K562 (cell line): ENCODE data around the gene NKAIN1. TPM values are rescaled to one million over a fixed set of nuclear protein-coding genes. Genes with fewer than 3 reads are reported as not detected.

Experiments used
- ATAC-seq: fragments of 200-7000 bp; cut with Tn5 transposase; 3 replicates; pipeline ENCODE4 v1.9.1; 2020; ENCODE audit warnings: moderate library complexity
- BruUV-seq: library from RNA; stranded (reverse); fragments of 400-500 nt; replicated peaks from 2 replicates; lab custom pipeline; 2021; lab: Mats Ljungman, UMichigan
- CTCF ChIA-PET: fragments of 300-600 bp; formaldehyde crosslinking; extraction: SDS; loops from one replicate; lab custom pipeline; 2021; ENCODE audit warnings: low intra/inter-chr PET ratio; lab: Yijun Ruan, JAX
- POLR2A ChIA-PET: fragments of 300-600, 350-650 bp; sonication (Branson Sonifier 250); formaldehyde crosslinking; extraction: SDS; loops from one replicate; lab custom pipeline; 2021; ENCODE audit warnings: antibody characterized with exemption, inconsistent platforms; lab: Yijun Ruan, JAX
- DNase-seq, 4 experiments: peaks; one replicate each; pipeline versions ENCODE4 v3.0.0 to v3.0.0-alpha.2; 2011 to 2018; ENCODE audit warnings: low spot score in 3 of 4, mixed read lengths in 3 of 4; ENCODE audit errors: extremely low read depth in 1 of 4
- FAIRE-seq: peaks from 2 replicates; lab custom pipeline; 2011; peaks lifted over from hg19 to GRCh38; lab: Jason Lieb, UNC
- H2AFZ ChIP-seq: 2 replicates; pipeline ENCODE4 v1.6.0; 2011; ENCODE audit warnings: low read depth, low read length, control low read depth, inconsistent platforms
- H3K27ac ChIP-seq: fragments of 200-600 bp; 3 replicates; pipeline ENCODE4 v1.8.0; 2011; ENCODE audit warnings: low read depth, mild to moderate bottlenecking, control low read depth, inconsistent platforms, low read length, moderate library complexity, mixed read lengths; ENCODE audit errors: extremely low read depth
- H3K27me3 ChIP-seq, 2 experiments: fragments of 300-600 bp in 1 of 2; 2 replicates in 1 of 2; 3 replicates in 1 of 2; pipeline versions ENCODE4 v1.6.0 to v1.8.0; 2011; ENCODE audit warnings: inconsistent platforms in 2 of 2, low read length in 2 of 2, mild to moderate bottlenecking in 1 of 2, mixed read lengths in 1 of 2, moderate library complexity in 1 of 2; ENCODE audit not compliant: control insufficient read depth in 2 of 2, insufficient read depth in 2 of 2
- H3K36me3 ChIP-seq: fragments of 300-600 bp; 3 replicates; pipeline ENCODE4 v1.8.0; 2011; ENCODE audit warnings: mild to moderate bottlenecking, low read length, inconsistent platforms; ENCODE audit not compliant: control insufficient read depth, insufficient read depth
- H3K4me1 ChIP-seq, 2 experiments: fragments of 200-600 bp in 1 of 2; replicated peaks in 1 of 2; 2 replicates in 1 of 2; 3 replicates in 1 of 2; pipeline versions ENCODE4 v1.5.1 to v1.8.0; 2011; ENCODE audit warnings: inconsistent platforms in 2 of 2, low read length in 2 of 2, mild to moderate bottlenecking in 1 of 2, mixed read lengths in 1 of 2, moderate library complexity in 1 of 2; ENCODE audit not compliant: control insufficient read depth in 2 of 2, insufficient read depth in 2 of 2
- H3K4me2 ChIP-seq: 2 replicates; pipeline ENCODE4 v1.6.1; 2011; ENCODE audit warnings: low read length, control low read depth, inconsistent platforms, mixed read lengths; ENCODE audit not compliant: insufficient read depth
- H3K4me3 ChIP-seq: fragments of 200-600 bp; sonication (generic), shearing (Covaris generic); 2 replicates; pipeline ENCODE4 v1.5.1; 2016; ENCODE audit warnings: control low read depth, inconsistent platforms
- H3K79me2 ChIP-seq: fragments of 200-600 bp; 3 replicates; pipeline ENCODE4 v1.8.0; 2011; ENCODE audit warnings: low read length, inconsistent platforms; ENCODE audit not compliant: control insufficient read depth, insufficient read depth
- H3K9ac ChIP-seq, 2 experiments: 2 replicates each; pipeline versions ENCODE4 v1.6.0 to v1.6.1; 2011; ENCODE audit warnings: low read depth in 2 of 2, low read length in 2 of 2, control low read depth in 1 of 2, inconsistent platforms in 1 of 2, mild to moderate bottlenecking in 1 of 2, mixed read lengths in 1 of 2; ENCODE audit not compliant: insufficient read depth in 1 of 2
- H3K9me1 ChIP-seq: one replicate; pipeline ENCODE4 v1.6.0; 2011; ENCODE audit warnings: inconsistent platforms, mild to moderate bottlenecking, low read length, moderate library complexity; ENCODE audit not compliant: control insufficient read depth, insufficient read depth
- H3K9me3 ChIP-seq: replicated peaks from 2 replicates; pipeline ENCODE4 v1.5.1; 2011; ENCODE audit warnings: low read depth, low read length, inconsistent platforms; ENCODE audit not compliant: control insufficient read depth, insufficient read depth
- H4K20me1 ChIP-seq: replicated peaks from 2 replicates; pipeline ENCODE4 v1.6.1; 2011; ENCODE audit warnings: low read length, inconsistent platforms, mixed read lengths; ENCODE audit not compliant: control insufficient read depth, insufficient read depth
- BRF1 ChIP-seq: IDR thresholded peaks from 3 replicates; pipeline ENCODE4 v1.6.1; 2011; ENCODE audit warnings: borderline replicate concordance, mild to moderate bottlenecking; ENCODE audit not compliant: insufficient read length; ENCODE audit errors: extremely low read depth
- CTBP1 ChIP-seq: fragments of 450-650 bp; IDR thresholded peaks from 2 replicates; pipeline ENCODE4 v1.6.1; 2016; ENCODE audit warnings: borderline replicate concordance
- IFI16 ChIP-seq: fragments of 250-450 bp; sonication (Bioruptor Pico); IDR thresholded peaks from 2 replicates; pipeline ENCODE4 v2.1.2; 2022; ENCODE audit warnings: mild to moderate bottlenecking, inconsistent platforms
- MEIS2 ChIP-seq: fragments of 450-650 bp; IDR thresholded peaks from 2 replicates; pipeline ENCODE4 v1.6.1; 2014; ENCODE audit warnings: mild to moderate bottlenecking; ENCODE audit not compliant: partially characterized antibody
- NFXL1 ChIP-seq: fragments of 450-650 bp; formaldehyde crosslinking; IDR thresholded peaks from 2 replicates; pipeline ENCODE4 v1.4.0; 2021; ENCODE audit warnings: mild to moderate bottlenecking
- PKNOX1 ChIP-seq: fragments of 450-650 bp; IDR thresholded peaks from 2 replicates; pipeline ENCODE4 v1.6.1; 2016
- SRSF9 ChIP-seq: fragments of 200-400 bp; formaldehyde crosslinking; IDR thresholded peaks from 2 replicates; pipeline ENCODE4 v1.6.1; 2017; ENCODE audit warnings: low read depth, low read length, borderline replicate concordance
- ZNF280B ChIP-seq: fragments of 250-450 bp; sonication (Bioruptor Pico); IDR thresholded peaks from 2 replicates; pipeline ENCODE4 v1.5.1; 2021; ENCODE audit warnings: mild to moderate bottlenecking
- WGBS: fragments of 100-300 bp; shearing (Covaris generic); methylation state at CpG from one replicate; pipeline ENCODE4 v1.1.6; 2016; ENCODE audit warnings: low coverage, mixed read lengths; ENCODE audit not compliant: insufficient coverage; ENCODE audit errors: missing lambda C conversion rate; 5-methylcytosine and 5-hydroxymethylcytosine counted together
- in situ Hi-C: fragments of 300-500 bp; cut with MboI; formaldehyde crosslinking; loops from 4 replicates; pipeline ENCODE4 v1.15.0; 2018; ENCODE audit warnings: inconsistent platforms, mixed read lengths
- intact Hi-C: fragments of 100-400 bp; cut with micrococcal nuclease; formaldehyde crosslinking; loops from 2 replicates; pipeline ENCODE4 v1.14.2; 2022
- polyA plus RNA-seq, 8 experiments: library from polyadenylated mRNA; depleted of rRNA in 4 of 8; stranded (reverse) in 5 of 8; unstranded in 3 of 8; fragments of >200 nt; fragmentation: Nextera tagmentation in 2 of 8; fragmentation: Illumina TruSeq in 1 of 8; extraction: Ambion mirVana in 2 of 8; extraction: Trizol in 1 of 8; gene quantifications; 2 replicates each; pipeline versions ENCODE4 v1.2.1 to v1.2.3, GENCODE V29; 2011 to 2014; ENCODE audit warnings: inconsistent platforms in 1 of 8, missing spikeins in 1 of 8
- total RNA-seq, 7 experiments: library from RNA; depleted of rRNA in 6 of 7; stranded (reverse); fragments of >200 nt in 6 of 7; fragmentation: Illumina TruSeq in 2 of 7; extraction: Trizol in 2 of 7; gene quantifications; 2 replicates each; pipeline versions ENCODE4 v1.2.1 to v1.2.3, GENCODE V29; 2011 to 2021; ENCODE audit warnings: low replicate concordance in 1 of 7

Gene NKAIN1
- total and polyA plus RNA-seq, 9 of the 15 experiments (the other 6 are each of a cell fraction or from before 2014, with no cell fraction given), result 0.03 to 0.22 (median 0.04) TPM; not detected in 3

GRCh38 chr1:31221072-31221471, 18.6 kb downstream of the NKAIN1 start:
- ChIA-PET POLR2A (interaction anchor here (0.8 kb wide), 1 partner anchor 9 kb away, joined by 4 read pairs; no protein-coding TSS in a partner anchor), CTCF (no interaction called here)
- H4K20me1 ChIP-seq, result peaks cover 3% of the 10 kb centered on the region; the same call in 1 of the 2 replicates
- H3K9me1 ChIP-seq, result no peaks in the 10 kb centered on the region
- TF ChIP-seq CTBP1, result peak; percentile 22; the same call in 1 of the 2 replicates
- TF ChIP-seq SRSF9, result no peak
- no peak for TF ChIP-seq ZNF280B (CRISPR knock-in tag)
- 10% methylated on average over 6 of the region's 6 CpGs for WGBS
- no peak overlapping the region for H2AFZ ChIP-seq
- no peak for FAIRE-seq
- no peaks in the 10 kb centered on the region for H3K79me2 ChIP-seq
- intact Hi-C loops (no loop called here), in situ Hi-C loops (no loop called here)
- H3K27me3 ChIP-seq, result peaks cover 46 to 69% of the 10 kb centered on the region in 2 experiments; a peak in 4 of 5 replicates
- no peak overlapping the region for H3K27ac ChIP-seq
- no peak overlapping the region for H3K9ac ChIP-seq
- ATAC-seq, result no peak
- no peak for DNase-seq
- no peak overlapping the region for H3K4me3 ChIP-seq
- no peaks in the 10 kb centered on the region for H3K9me3 ChIP-seq
- no peak overlapping the region for H3K4me2 ChIP-seq
- no peaks in the 10 kb centered on the region for H3K36me3 ChIP-seq
- no peaks in the 10 kb centered on the region; a peak in 1 of 5 replicates for H3K4me1 ChIP-seq
- BruUV-seq, result no TSS peak

GRCh38 chr1:31219489-31219888, 20.2 kb downstream of the NKAIN1 start:
- Histone ChIP-seq H3K79me2 (no peaks in the 10 kb centered on the region), H3K4me2 (no peak overlapping the region), H3K9me1 (no peaks in the 10 kb centered on the region), H3K36me3 (no peaks in the 10 kb centered on the region), H3K27me3 (peaks cover 43 to 64% of the 10 kb centered on the region in 2 experiments; a peak in 4 of 5 replicates), H4K20me1 (peaks cover 7% of the 10 kb centered on the region; the same call in 1 of the 2 replicates), H2AFZ (no peak overlapping the region), H3K9me3 (no peaks in the 10 kb centered on the region), H3K27ac (no peak overlapping the region)
- in situ Hi-C loops (no loop called here), intact Hi-C loops (no loop called here)
- ChIA-PET POLR2A (interaction anchor here (1.1 to 1.2 kb wide), 2 partner anchors 10 to 14 kb away, joined by 3 read pairs; no protein-coding TSS in a partner anchor), CTCF (no interaction called here)
- FAIRE-seq, result no peak
- 0% methylated on average over 6 of the region's 6 CpGs for WGBS
- DNase-seq, result no peak
- no peak for TF ChIP-seq IFI16 (CRISPR knock-in tag)
- TF ChIP-seq MEIS2, result peak; percentile 25
- TF ChIP-seq BRF1, result no peak
- TF ChIP-seq PKNOX1, result peak; percentile 53; the same call in 1 of the 2 replicates
- no peak for TF ChIP-seq NFXL1 (CRISPR knock-in tag)
- TF ChIP-seq, all 486 proteins: peak for 2
- BruUV-seq, result no TSS peak
- Histone ChIP-seq H3K9ac (peak overlapping the region in 1 of 2 experiments; percentile 39; a peak in 1 of 4 replicates), H3K4me1 (no peaks in the 10 kb centered on the region; a peak in 1 of 5 replicates), H3K4me3 (no peak overlapping the region)
- no peak for ATAC-seq
